ENCODE results near the gene HIPK3. TPM values are rescaled to one million over a fixed set of nuclear protein-coding genes. Genes with fewer than 3 reads are reported as not detected.

HIPK3 gene
- total RNA-seq, 1 donor from 2014 or later: 139 TPM

DNA sequence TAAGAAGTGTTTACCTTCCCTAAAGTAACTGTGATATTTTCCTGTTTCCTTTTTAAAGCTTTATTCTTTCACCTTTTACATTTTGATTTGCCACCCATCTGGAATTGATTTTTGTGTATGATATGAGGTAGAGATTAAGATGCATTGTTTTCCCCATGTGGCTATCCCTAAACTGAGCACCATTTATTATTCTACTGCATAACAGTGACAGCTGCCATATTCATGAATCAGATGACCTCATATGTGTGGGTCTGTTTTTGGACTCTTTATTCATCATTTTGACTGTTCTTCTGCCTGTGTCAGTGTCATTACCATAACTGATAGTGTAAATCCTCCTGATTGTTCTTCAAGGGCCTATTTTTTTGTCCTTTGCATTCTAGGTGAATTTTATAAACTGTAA lies 50.8 kb downstream of the HIPK3 start:
- no peak for DNase-seq

DNA sequence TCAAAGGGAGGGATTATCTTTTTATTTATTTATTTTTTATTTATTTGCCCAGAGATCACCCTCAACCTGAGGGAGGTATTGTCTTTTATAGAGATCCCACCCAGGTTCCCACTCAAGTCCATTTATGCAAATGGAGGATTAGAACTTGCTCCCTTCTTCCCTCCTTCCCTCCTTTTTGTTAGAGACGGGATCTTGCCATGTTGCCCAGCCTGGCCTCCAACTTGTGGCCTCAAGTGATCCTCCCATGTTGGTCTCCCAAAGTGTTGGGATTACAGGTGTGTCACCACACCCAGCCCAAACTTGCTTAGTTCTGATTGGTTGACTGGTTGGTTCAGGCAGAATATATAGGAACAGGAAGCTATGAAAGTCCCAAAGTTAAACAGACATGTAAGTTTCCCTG lies 51.9 kb downstream of the HIPK3 start:
- DNase-seq: no peak

DNA sequence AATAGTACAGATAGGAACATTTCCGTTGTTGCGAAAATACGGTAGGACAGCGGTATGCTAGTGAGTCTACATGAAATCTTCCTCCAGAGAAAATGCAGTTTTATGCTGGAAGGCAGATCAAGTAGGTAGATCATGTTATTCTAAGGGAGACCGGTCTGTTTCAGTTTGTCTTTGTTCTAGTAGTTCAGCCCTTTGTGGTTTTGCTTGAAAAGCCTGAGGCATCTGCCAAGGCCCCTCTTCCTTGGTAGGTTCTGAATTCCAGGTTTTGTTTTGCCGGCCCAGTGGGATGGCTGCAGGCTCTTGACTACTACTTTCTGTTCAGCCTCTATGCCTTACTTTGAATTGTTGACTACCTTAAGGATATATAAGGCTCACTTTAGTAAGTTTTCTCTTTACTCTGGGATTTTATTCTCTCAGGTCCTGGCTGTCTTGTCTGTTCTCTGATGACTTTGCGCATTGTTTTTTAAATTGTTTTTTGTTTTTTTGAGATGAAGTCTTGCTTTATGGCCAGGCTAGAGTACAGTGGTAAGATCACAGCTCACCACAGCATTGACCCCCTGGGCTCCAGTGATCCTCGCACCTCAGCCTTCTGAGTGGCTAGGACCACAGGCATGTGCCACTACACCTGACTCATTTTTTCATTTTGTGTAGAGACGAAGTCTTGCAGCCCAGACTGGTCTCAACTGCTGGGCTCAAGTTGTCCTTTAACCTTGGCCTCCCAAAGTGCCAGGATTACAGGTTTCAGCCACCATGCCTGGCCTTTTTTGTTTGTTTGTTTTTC lies 53.7 kb downstream of the HIPK3 start:
- no peak for DNase-seq

DNA sequence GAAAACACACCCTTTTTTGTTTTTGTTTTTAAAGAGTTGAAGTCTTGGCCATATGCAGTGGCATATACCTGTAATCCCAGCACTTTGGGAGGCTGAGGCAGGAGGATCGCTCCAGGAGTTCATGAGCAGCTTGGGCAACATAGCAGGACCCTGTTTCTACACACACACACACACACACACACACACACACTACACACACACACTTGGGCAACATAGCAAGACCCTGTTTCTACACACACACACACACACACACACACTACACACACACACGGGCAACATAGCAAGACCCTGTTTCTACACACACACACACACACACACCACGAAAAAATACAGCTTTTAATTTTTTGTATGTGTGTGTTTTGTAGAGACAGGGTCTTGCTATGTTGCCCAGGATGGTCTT lies 54.5 kb downstream of the HIPK3 start:
- no peak for DNase-seq

DNA sequence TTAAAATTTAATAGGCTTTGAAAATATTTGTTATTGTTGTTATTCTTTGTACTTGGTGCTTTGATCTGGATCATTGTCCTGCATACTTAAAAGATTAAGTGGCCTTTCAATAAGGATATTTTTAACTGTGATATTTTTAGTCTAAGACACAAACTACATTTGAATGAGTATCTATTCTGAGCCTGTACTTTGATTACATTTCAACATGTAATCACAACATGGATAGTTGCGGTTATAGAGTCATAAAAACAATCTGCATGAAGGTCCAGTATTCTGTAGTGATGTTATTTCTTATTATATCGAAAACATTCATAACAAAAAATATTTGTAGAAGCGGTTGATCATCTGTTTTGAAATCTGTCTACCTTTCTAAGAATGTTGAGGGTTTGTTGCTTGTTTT lies 58.6 kb downstream of the HIPK3 start:
- no peak for DNase-seq

DNA sequence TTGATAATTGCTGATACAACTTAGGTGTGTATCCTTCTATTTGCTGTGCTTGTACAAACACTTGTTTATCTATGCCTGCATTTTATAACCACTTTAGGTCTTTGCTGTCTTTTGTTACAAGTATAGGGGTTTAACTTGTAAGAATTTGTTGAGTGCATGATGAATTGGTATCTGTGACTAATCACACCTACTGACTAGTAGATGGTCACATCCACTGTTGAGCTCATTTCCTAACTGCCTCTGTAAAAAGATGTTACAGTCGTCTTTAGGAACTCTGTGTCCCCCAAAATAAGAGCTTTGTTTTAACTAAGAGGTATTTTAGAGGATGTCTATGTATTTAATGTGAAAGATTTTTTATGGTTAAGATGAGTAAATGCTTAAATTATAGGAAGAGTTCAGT lies 60.5 kb downstream of the HIPK3 start:
- DNase-seq: no peak

DNA sequence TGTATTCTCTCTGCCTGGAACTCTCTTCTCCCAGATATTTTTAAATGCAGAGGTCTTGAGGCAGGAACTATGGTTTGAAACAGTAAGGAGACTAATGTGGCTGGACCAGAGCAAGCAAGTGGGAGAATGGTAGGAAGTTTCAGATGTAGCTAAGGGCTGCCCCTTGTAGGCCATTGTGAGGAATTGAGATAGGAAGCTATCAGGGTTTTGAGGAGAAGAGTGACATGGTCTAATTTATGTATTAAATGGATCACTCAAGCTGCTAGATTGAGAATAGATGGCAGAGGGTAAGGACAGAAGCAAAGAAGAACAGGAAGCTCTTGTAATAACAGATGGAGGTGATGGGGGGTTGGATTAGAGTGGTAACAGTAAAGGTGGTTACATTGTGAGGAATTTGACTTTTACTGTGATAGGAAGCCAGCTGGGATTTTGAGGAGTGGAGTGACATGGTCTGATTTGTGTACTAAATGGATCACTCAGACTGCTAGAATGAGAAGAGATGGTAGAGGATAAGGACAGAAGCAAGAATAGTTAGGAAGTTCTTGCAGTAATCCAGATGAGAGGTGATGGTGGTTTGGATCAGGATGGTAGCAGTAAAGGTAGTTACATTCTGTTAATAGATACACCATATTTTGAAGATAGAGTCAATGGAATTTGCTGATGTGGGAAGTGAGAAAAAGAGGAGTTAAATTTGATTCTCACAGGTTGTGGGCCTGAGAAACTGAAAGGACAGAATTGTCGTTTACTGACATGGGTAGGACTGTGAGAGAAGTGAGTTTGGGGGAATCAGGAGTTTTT lies 63.0 kb downstream of the HIPK3 start:
- no peak for DNase-seq

DNA sequence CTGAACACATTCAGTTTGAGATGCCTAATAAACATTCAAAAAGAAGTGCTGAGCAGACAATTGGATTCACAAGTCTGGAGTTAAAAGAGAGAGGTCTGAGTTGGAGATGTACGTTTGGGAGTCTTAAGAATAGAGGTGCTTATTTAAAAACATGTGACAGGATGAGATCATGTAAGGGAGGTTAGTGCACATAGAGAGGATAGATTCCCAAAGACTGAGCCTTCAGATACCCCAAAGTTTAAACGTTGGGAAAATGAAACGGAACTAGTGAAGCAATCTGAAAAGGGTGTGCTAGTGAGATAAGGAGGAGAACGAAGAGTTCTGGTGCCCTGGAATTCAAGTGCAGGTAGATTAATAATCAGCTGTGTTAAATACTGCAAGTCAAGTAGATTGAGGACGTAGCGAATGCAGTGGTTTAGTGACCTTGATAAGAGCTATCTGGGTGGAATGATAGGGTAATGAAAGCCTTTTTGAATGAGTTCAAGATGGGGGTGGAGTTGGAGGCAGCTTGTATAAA lies 63.7 kb downstream of the HIPK3 start:
- no peak for DNase-seq

DNA sequence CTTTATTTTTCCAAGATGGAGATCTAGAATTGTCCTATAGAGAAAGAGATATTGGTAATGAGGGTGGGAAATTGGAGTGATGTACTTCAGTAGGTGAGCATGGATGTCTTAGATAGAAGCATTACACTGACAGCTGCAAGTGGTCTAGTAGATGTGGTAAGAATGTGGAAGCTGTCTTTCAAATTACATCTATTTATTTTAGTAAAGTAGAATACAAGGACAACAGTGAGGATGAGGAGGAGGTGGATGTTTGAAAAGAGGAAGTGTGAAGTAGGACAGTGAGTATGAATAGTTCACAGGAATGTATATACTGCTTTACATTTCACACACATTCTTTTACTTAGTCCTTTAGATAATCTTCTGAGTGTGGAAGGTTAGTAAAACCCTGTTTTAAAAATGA lies 64.2 kb downstream of the HIPK3 start:
- DNase-seq: no peak

DNA sequence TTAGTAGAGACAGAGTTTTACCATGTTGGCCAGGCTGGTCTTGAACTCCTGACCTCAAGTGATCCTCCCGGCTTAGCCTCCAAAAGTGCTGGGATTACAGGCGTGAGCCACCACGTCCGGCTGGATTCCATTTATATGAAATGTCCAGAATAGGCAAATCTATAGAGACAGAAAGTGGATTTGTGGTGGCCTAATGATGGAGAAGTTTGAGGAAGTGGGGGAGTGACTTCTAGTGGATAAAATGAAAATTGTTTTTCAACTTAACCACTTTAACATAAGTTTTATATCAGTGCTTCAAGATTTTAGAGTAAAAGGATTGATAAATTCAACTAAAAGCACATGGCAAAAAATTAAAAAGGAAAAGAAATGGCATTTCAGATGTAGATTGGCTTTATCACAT lies 66.2 kb downstream of the HIPK3 start:
- no peak for DNase-seq

DNA sequence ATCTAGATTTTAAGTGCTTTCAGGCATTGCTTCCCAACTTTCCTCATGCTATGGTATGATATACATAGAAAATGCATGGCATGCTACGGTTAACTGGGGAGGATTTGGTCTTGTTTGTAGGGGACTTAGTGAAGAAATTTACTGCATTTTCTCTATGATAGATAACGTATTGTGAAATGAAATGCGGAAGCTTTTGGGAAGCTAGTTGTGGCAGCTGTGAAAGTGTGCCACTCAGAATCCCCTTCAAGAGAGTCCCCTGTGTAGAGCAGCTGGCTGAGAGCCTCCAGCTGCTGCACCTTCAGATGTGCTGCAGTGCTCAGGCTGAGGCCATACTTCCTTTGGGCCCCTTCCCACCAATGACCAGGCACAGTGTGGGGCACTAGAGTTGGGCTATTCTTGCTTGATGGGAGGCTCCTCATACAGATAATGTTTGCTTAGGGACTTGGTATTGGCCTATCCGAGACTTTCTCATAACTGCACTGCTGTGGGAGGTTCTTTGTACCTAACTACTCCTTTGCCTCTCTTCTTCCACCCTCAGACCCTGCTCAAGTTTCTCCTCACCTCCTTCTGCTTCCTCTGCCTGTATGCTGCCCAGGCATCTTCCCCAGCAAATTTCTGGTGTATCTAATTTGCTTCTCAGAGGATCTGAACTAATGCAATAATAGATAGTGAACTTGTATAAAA lies 67.3 kb downstream of the HIPK3 start:
- DNase-seq: no peak

DNA sequence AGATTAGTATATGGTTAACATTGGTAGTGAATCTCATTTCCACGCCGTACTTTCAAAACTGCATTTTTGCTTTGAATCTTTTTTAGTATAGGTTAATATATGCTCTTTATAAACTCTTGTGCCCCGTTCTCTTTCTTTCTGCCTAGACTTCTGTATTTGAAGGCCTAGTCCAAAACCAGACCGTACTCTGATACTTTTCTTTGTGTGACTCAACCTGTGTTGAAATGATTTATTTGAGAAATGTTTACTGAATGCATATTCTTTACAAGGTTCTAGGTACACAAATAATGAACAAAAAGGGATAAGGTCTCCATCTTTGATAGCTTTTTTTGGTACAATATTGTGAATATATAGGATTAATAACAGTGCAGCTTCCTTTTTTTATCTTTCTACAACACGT lies 68.3 kb downstream of the HIPK3 start:
- DNase-seq: no peak

DNA sequence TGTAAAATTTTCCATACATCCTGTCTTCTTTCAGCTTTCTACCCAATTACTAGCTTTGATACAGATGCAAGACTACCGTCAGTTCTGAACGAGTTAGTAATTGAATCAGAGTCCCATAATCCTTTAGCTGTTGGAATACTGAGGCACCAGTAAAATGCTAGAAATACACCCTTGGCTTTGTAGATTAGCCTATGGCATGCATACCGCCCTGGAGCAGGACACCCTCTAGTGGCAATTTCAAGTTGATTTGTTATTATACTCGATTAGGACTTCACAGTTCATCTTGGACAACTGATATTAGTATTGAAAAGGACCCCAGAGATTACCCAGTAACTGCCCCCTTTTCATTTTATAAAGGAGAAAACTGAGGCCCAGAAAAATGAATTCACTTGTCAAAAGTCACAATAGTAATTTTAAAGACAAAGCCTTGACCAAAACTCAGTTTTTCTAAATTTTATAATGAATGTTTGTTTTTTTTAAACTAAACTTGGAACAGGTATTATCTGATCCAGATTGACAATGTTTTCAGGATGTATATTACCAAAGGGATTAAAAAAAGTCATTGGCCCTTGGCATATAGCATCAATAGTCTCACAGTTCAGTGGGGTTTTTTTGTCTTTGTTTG lies 72.6 kb downstream of the HIPK3 start:
- DNase-seq: peak; percentile 23

DNA sequence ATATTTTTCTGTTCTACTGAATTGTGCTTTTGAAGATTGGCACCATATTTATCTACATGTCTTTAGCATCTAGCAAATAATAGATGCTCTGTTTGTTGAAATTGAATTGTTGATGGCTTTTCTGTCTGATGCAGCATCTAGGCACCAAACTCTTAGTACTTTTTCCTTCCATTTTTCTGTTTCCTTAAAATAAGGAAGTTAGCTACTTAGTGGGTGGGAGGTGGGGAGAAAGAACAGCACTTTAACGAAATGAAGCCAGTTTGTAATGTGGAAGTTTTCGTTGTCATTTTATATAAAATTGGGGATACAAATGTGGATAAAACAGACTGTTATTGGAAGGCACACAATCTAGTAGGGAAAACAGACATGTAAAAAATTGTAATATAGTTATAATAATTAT lies 76.6 kb downstream of the HIPK3 start:
- DNase-seq: no peak

DNA sequence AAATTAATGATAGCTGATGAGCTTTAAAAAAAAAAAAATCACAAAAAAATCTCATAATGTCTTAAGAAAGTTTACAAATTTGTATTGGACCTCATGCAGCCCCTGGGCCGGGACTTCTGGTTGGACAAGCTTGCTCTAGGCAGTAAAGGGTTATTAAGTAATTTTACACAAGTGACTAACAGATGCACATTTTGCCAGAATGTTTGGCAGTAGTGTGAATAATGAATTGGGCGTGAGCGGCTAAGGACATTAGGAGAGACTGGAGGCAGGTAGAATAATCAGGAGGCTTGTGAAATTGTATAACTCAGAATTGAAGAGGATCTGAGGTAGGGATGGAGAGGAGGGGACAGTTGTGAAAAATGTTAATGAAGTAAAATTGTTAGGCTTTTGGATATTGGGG lies 77.4 kb downstream of the HIPK3 start:
- no peak for DNase-seq

DNA sequence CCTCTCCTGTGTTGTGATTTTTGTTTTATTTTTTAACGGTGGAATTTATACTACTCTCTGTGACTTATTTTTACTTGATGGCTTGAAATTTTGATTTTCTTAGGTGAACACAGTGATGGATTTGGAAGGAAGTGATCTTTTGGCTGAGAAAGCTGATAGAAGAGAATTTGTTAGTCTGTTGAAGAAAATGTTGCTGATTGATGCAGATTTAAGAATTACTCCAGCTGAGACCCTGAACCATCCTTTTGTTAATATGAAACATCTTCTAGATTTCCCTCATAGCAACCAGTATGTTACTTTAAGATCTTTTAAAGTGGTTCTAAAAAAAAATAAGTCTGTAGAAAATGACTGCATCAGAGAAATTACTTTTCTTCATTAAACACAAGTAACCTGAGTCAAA lies 82.1 kb downstream of the HIPK3 start:
- DNase-seq: no peak

DNA sequence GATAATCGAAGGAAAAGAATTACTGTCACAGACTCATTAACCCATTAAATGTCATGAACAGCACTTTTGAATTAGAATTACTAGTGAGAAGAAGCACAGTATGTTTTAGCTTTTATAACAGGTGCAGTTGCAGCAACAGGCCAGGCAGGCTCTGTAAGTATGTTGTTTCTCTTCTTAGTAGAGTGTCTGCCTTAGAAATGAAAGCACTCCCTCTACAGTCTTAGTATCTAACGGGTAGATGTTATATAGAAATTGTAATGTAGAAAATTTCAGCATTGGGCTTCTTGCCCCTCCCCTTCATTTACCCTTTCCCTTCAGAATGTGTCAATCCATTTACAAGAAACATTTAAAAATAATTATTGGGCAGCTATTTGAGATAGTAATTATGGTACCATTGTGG lies 87.4 kb downstream of the HIPK3 start:
- DNase-seq: no peak

DNA sequence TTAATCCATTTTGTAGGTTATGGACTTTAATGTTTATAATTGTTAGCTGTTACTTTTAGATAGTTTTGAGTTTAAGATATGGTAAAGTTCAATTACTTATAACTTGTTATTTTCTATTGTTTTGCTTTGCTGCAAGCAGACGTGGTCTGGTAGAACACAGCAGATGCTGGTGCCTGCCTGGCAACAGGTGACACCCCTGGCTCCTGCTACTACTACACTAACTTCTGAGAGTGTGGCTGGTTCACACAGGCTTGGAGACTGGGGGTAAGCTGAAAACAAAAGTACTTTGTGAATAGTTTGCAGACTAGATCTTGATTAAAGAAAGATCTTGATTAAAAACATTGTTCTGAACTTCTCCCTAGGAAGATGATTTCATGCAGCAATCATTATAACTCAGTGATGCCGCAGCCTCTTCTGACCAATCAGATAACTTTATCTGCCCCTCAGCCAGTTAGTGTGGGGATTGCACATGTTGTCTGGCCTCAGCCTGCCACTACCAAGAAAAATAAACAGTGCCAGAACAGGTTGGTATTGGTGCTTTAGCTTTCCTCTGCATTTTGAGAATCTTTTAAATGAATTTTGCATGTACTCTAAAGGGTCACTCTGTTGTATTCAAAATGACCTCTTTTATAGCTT lies 90.4 kb downstream of the HIPK3 start:
- no peak for DNase-seq

DNA sequence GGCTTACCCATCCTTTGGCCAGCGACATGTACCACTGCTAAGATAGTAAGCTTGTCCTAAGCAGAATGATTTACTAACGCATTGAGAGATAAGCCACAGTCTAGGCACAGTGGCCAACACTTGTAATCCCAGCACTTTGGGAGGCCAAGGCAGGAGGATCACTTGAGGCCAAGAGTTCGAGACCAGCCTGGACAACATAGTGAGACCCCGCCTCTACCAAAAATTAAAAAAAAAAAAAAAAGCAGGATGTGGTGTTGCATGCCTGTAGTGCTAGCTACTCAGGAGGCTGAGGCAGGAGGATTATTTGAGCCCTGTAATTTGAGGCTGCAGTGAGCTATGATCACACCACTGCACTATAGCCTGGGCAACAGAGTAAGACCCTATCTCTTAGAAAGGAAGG lies 93.1 kb downstream of the HIPK3 start:
- no peak for DNase-seq

DNA sequence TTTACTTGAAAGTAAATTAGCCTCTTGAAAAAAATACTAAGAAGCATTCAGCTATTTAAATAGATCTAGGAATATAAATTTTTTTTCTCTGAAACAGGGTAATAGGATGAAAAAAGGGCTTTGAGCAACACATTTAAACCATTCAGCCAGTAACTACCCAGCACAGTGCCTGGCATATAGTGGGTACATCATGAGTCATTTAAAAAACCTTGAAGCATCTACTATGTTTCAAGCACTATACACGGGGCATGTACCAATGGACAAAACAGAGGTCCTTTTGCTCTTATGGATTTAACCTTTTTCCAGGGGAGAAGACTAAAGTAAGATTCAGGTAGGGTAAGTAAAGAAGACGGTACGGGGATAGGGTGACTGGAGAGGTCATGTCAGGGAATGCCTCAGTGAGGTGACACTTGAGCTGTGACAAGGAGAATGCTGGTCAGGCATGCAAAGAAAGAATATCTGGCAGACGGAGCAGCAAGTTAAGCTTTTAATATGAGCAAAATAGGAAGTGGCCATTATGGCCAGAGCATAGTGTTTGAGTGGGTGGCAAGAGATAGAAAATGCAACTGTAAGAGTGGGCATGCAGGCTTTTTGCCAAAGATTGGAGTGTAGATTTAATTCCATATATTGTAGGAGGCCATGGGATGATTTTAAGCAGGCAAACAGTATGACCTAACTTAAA lies 101.1 kb downstream of the HIPK3 start:
- no peak for DNase-seq

DNA sequence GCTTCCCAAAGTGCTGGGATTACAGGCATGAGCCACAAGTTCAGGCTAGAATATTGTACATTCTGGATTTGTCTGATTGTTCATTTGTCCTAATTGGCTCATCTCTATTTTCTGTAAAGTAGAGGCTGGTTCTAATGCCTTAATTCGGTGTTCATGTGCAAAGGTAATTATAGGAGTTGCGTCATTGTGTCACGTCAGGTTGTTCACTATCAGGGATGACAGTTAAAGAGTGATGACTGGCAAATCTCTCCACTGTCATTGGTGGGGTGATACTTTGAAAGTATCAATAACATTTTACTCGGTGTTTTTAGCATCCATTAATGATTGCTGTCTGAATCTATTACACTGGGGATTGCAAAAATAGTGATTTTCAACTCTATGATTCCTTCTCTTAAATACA lies 103.5 kb downstream of the HIPK3 start:
- no peak for DNase-seq
